Duodenal mucosa (tissue), 2 donors: ENCODE measurements around the gene GRIN2D.

Experiments
- H3K27ac ChIP-seq: one replicate; pipeline ENCODE4 v1.7.0; 2013; ENCODE audit warnings: low read depth, low read length
- H3K27me3 ChIP-seq, 2 donors: one replicate each; pipeline ENCODE4 v1.7.0; 2013; ENCODE audit warnings: low read length in 2 of 2, control low read depth in 1 of 2; ENCODE audit not compliant: insufficient read depth in 2 of 2, control insufficient read depth in 1 of 2
- H3K36me3 ChIP-seq, 2 donors: one replicate each; pipeline ENCODE4 v1.7.0; 2013; ENCODE audit warnings: low read length in 2 of 2, control low read depth in 1 of 2; ENCODE audit not compliant: insufficient read depth in 2 of 2, control insufficient read depth in 1 of 2
- H3K4me1 ChIP-seq, 2 donors: one replicate each; pipeline ENCODE4 v1.7.0; 2013; ENCODE audit warnings: low read length in 2 of 2, control low read depth in 1 of 2; ENCODE audit not compliant: insufficient read depth in 2 of 2, control insufficient read depth in 1 of 2
- H3K4me3 ChIP-seq, 2 donors: one replicate each; pipeline ENCODE4 v1.7.0; 2013; ENCODE audit warnings: low read length in 2 of 2, low read depth in 1 of 2
- H3K9ac ChIP-seq, 2 donors: one replicate each; pipeline ENCODE4 v1.7.0; 2013; ENCODE audit warnings: low read length in 2 of 2, low read depth in 1 of 2
- H3K9me3 ChIP-seq, 2 donors: one replicate each; pipeline ENCODE4 v1.7.0; 2013; ENCODE audit warnings: low read length in 2 of 2, control low read depth in 1 of 2; ENCODE audit not compliant: control insufficient read depth in 1 of 2

Gene GRIN2D

DNA sequence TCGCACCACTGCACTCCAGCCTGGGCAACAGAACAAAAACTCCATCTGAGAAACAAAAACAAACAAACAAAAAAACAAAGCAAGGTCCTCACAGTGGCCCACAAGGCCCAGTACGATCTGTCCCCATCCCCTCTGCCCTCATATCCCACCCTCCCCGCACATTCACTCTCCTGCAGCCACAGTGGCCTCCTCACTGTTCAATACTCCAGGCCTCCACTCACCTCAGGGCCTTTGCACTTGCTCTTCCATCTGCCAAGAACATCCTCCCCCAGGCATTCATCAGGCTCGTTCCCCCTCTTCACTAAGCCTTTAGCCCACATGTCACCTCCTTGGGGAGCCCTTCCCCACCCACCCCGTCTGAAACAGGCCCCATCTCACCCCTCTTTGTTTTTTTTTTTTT is 34.3 kb upstream of the GRIN2D start:
- no peaks in the 10 kb centered on the region for H3K36me3 ChIP-seq
- H3K9me3 ChIP-seq: no peaks in the 10 kb centered on the region
- H3K27ac ChIP-seq: no peak overlapping the region
- no peak overlapping the region for H3K9ac ChIP-seq
- H3K4me3 ChIP-seq: no peak overlapping the region
- peaks cover 0 to 5% of the 10 kb centered on the region in 2 donors for H3K4me1 ChIP-seq
- H3K27me3 ChIP-seq: no peaks in the 10 kb centered on the region

DNA sequence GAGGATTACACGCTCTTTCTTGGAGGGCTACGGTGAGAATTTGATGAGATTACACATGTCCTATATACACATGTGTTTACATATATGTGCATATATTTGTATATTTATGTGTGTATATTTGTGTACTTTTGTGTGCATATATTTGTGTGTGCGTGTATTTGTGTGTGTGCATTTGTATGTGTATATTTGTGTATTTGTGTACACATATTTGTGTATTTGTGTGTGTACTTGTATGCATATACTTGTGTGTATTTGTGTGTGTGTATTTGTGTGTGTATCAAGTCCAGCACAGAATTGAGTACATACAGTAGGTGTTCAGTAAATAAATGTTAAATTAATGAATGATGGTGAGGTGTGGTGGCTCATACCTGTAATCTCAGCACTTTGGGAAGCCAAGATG is 31.6 kb upstream of the GRIN2D start:
- no peak overlapping the region for H3K9ac ChIP-seq

DNA sequence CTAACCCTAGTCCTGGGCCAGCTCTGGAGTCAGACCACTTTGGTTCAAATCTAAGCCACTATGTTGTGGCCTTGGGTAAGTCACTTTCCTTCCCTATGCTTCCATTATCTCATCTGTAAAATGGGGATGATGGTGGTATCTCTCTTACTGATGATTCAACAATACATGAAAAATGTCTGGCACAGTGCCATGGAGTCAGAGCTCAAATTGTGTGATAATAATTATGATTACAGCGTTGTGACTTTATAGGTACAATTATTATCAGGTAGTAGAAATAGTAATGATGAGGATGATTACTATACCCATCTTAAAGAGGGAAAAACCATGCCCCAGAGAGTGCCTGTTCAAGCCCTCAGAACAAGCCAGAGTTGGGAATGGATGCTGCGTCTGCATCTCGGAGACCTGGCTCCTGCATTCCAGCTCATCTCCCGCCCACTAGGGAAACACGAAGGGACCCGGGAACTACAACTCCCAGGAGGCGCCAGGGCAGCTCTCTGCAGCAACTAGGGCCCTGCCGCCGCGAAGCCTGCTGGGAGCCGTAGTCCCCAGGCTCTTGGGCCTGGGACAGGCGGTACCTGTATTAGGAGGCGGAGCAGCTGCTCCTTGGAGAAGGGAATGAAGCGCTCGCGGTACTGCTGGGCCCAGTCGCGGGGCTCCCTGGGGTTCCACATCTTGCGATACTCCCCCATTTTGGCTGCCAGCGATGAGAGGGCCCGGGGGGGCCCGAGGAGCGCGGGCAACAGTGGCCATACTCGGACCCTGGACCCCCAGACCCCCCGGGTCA is 30.6 kb upstream of the GRIN2D start:
- Histone ChIP-seq H3K4me3 (peak overlapping the region; percentile 74 to 85), H3K27ac (peak overlapping the region; percentile 95), H3K9ac (peak overlapping the region; percentile 90 to 95), H3K36me3 (no peaks in the 10 kb centered on the region), H3K4me1 (peaks cover 13 to 20% of the 10 kb centered on the region in 2 donors), H3K27me3 (no peaks in the 10 kb centered on the region), H3K9me3 (no peaks in the 10 kb centered on the region)

More for the DNA sequence above, 31.6 kb upstream of the GRIN2D start:
- Histone ChIP-seq H3K27me3 (no peaks in the 10 kb centered on the region), H3K4me1 (peaks cover 7 to 12% of the 10 kb centered on the region in 2 donors), H3K9me3 (no peaks in the 10 kb centered on the region), H3K36me3 (no peaks in the 10 kb centered on the region), H3K4me3 (no peak overlapping the region), H3K27ac (no peak overlapping the region)

DNA sequence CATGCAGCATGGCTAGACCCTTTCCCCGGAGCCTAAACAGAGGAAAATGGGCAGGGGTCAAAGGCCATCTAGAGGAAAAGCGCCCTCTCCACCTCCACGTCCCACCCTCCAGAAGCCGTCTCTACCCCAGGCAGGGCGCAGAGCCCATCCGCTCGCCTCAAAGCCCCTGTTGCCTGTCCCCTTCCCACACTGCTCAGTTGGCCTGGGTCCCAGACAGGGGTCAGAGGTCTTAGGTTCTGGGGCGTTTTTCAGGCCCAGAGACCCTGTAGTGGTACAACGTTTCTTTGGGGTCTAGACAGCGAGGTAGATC is 30.0 kb upstream of the GRIN2D start:
- H3K4me1 ChIP-seq: peaks cover 19 to 25% of the 10 kb centered on the region in 2 donors
- H3K9ac ChIP-seq: peak overlapping the region; percentile 90 to 95
- no peaks in the 10 kb centered on the region for H3K27me3 ChIP-seq
- H3K9me3 ChIP-seq: no peaks in the 10 kb centered on the region
- no peaks in the 10 kb centered on the region for H3K36me3 ChIP-seq
- peak overlapping the region; percentile 74 to 85 for H3K4me3 ChIP-seq
- peak overlapping the region; percentile 95 for H3K27ac ChIP-seq

DNA sequence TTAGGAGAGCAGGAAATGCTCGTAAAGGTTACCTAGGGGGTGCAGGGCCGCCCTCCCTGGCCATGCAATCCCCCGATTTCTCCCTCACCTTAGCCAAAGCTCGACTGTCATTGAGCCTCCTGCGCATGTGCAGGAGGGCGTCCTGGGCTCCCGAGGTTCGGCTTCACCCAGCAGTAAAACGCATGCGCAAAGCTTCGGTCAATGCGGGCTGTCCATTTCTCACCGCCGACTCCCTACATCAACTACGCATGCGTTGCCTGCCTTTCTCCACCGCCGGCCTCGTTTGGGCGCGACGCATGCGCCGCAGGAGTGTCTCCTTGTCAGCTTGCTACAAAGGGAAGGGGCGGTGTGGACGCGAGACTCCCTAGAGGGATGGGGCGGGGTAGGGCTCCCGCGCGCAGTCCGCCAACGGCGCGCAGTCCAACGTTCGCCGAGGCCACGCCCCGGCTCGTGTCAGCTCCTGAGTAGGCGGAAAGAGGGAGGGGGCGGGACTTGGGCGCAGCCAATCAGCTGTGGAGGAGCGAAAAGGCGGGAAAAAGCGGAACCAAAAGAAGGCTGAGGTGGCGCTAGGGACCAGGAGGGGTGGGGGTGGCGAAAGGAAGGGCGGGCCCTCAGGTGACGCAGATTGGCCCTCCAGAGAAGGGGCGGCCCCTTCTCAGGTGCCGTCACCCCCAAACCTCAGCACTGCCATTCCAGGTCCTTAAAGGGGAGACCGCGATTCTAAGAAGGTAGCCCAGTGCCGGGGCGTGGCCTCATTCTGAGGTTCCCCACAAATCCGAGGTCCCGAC is 29.5 kb upstream of the GRIN2D start, which contains the start of the genes SYNGR4 and TMEM143:
Gene SYNGR4 (plus strand): TSS at position 558 of the 788 bp plus-strand sequence. CDS start 1,476 bp downstream, outside the sequence.
Gene TMEM143 (minus strand): TSS at position 131 of the 788 bp plus-strand sequence. CDS start 20 bp downstream, at position 111.
- Histone ChIP-seq H3K36me3 (no peaks in the 10 kb centered on the region), H3K27me3 (no peaks in the 10 kb centered on the region), H3K9me3 (no peaks in the 10 kb centered on the region), H3K4me1 (peaks cover 22 to 29% of the 10 kb centered on the region in 2 donors), H3K4me3 (peak within 1 kb of the TSS; percentile 74 to 85), H3K27ac (peak within 1 kb of the TSS; percentile 95), H3K9ac (peak within 1 kb of the TSS; percentile 90 to 95)

DNA sequence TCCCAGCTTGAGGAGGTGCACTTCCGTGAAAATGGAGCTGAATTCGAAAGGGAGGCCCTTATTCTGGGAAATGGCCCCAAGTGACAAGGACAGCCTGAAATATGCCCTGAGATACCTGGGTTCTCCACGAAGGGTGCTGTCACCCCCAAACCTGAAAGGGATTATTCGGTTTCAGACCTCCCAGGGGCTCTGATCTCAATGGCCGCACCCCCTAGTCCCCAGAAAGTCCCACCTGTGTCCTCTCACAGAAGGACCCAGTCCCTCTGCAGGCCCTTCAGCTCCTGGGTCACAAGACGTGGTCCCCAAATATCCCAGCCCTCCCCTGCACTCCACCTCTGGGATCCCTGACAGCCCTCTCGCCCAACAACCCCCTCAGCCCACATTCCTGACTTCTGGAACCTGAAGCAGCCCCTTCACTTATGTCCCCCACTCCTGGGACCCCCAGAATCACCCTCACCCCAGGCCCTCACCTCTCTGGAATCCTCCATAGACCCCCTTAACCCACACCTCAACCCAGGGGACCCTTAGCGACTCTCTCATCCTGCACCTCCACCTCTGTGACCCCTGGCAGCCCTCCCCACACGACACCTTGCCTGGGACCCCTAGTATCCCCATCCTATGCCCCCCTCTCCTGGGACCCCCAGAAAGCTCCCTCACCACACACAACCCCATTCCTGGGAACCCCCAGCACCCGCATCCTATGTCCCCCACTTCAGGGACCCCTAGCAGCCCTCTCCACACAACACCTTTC is 28.7 kb upstream of the GRIN2D start:
- no peaks in the 10 kb centered on the region for H3K27me3 ChIP-seq
- H3K4me3 ChIP-seq: peak overlapping the region; percentile 61 to 85
- peak overlapping the region; percentile 55 for H3K27ac ChIP-seq
- H3K4me1 ChIP-seq: peaks cover 27 to 34% of the 10 kb centered on the region in 2 donors
- H3K9ac ChIP-seq: peak overlapping the region; percentile 70 to 82
- no peaks in the 10 kb centered on the region for H3K9me3 ChIP-seq
- no peaks in the 10 kb centered on the region for H3K36me3 ChIP-seq

DNA sequence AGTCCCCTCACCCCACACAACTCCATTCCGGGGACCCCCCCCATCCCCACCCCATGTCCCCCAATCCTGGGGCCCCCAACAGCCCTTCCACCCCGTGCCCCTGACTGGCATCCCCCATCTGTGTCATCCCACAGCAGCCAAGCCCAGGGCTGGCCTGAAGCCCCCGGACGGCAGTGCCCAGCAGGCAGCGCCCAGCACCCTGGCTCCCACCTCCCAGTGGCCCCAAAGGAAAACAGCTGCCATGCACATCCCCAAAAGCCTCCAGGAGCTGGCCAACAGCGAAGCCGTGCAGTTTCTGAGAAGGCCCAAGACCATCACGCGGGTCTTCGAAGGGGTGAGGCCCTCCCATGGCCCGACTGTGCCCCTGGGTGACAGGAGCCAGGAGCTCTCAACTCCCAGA is 27.9 kb upstream of the GRIN2D start:
- Histone ChIP-seq H3K9ac (no peak overlapping the region), H3K9me3 (no peaks in the 10 kb centered on the region), H3K4me3 (no peak overlapping the region), H3K36me3 (no peaks in the 10 kb centered on the region), H3K4me1 (peaks cover 27 to 34% of the 10 kb centered on the region in 2 donors), H3K27ac (no peak overlapping the region), H3K27me3 (no peaks in the 10 kb centered on the region)

DNA sequence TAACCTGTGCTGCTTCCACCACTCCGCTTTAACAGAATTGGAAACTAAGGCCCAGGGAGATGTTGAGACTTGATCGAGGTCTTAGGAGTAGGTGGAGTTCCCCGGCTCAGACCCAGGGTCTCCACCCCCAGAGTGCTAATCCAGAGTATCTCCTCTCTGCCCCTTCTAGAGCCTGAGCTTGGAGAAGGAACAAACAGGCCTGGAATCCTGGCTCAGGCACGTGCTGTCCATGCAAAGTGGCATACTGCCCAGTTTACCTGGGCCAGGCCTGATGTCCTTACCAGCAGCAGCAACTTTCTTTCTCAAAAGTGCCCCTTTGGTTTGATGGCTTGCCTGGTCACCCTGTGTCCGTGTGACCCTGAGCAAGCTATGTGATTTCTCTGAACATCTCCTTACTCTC is 25.6 kb upstream of the GRIN2D start:
- H3K4me3 ChIP-seq: no peak overlapping the region
- no peaks in the 10 kb centered on the region for H3K27me3 ChIP-seq
- H3K9ac ChIP-seq: no peak overlapping the region
- H3K36me3 ChIP-seq: no peaks in the 10 kb centered on the region
- no peak overlapping the region for H3K27ac ChIP-seq
- no peaks in the 10 kb centered on the region for H3K9me3 ChIP-seq
- peaks cover 27 to 34% of the 10 kb centered on the region in 2 donors for H3K4me1 ChIP-seq

DNA sequence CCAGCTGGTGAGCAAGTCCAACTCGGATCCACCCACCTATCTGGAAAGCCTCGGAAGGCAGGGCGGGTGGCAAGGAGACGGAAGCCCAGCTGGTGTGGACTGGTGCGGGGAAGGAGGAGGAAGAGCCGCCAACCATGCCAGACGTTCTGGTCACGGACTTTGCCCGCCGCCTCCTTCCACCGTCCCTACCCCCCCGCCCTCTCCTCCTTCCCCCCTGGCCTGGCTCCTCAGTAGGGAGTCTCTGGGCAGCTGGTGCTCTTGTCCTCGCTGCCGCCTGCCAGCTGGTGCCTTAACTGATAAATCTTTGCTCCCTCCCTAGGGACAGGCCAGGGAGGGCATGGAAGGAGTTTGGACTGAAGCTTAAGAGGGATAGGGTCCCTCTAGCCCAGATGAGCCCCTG is 24.5 kb upstream of the GRIN2D start:
- Histone ChIP-seq H3K9ac (peak overlapping the region in 1 of 2 donors; percentile 1), H3K4me3 (no peak overlapping the region), H3K9me3 (no peaks in the 10 kb centered on the region), H3K27me3 (no peaks in the 10 kb centered on the region), H3K36me3 (no peaks in the 10 kb centered on the region), H3K4me1 (peaks cover 27 to 28% of the 10 kb centered on the region in 2 donors), H3K27ac (no peak overlapping the region)
